Activated T-helper 1 cell treated with anti-CD3 and anti-CD28 coated beads, Interleukin-12 subunit alpha, Interleukin-12 subunit beta, Interleukin-2, Interleukin-4 antibody, amounts not matched to agents 30 ng/mL and 10 ng/mL and 1 ng/mL, durations not matched to agents 14 hours and 24 hours and 36 hours (primary cell): ENCODE measurements around the gene HAUS2. TPM values are rescaled to one million over a fixed set of nuclear protein-coding genes. Genes with fewer than 3 reads are reported as not detected.
A peak's percentile ranks its signal among the peaks of the same experiment; 100 is the strongest.
"Not testable (repeated sequence)": the region's sequence is repeated elsewhere in the genome, so short reads cannot be mapped to it uniquely, and the experiment has no call there.

Source experiments
- DNase-seq: peaks from one replicate; pipeline ENCODE4 v3.0.0; 2021; ENCODE audit warnings: low spot score
- H3K27ac Mint-ChIP-seq: one replicate; pipeline ENCODE4 v1.8.0; 2021; ENCODE audit warnings: mild to moderate bottlenecking, mixed read lengths
- H3K27me3 Mint-ChIP-seq: one replicate; pipeline ENCODE4 v1.8.0; 2022; ENCODE audit warnings: mild to moderate bottlenecking, moderate library complexity, mixed read lengths; ENCODE audit not compliant: insufficient read depth
- H3K36me3 Mint-ChIP-seq: one replicate; pipeline ENCODE4 v1.8.0; 2021; ENCODE audit warnings: low read depth, mixed read lengths
- H3K4me1 Mint-ChIP-seq: one replicate; pipeline ENCODE4 v1.8.0; 2021; ENCODE audit warnings: low read depth, mixed read lengths
- H3K4me3 Mint-ChIP-seq: one replicate; pipeline ENCODE4 v1.8.0; 2021; ENCODE audit warnings: mild to moderate bottlenecking, moderate library complexity, mixed read lengths
- H3K9me3 Mint-ChIP-seq: one replicate; pipeline ENCODE4 v1.8.0; 2021; ENCODE audit warnings: mixed read lengths
- intact Hi-C: fragments of 100-400 bp; cut with micrococcal nuclease; formaldehyde crosslinking; loops from one replicate; pipeline ENCODE4 v1.15.1; 2024
- total RNA-seq: library from RNA; stranded (reverse); gene quantifications from 2 replicates; pipeline ENCODE4 v1.2.3, GENCODE V29; 2022

Gene HAUS2
- total RNA-seq, 1 donor from 2014 or later = 46.7 TPM

DNA sequence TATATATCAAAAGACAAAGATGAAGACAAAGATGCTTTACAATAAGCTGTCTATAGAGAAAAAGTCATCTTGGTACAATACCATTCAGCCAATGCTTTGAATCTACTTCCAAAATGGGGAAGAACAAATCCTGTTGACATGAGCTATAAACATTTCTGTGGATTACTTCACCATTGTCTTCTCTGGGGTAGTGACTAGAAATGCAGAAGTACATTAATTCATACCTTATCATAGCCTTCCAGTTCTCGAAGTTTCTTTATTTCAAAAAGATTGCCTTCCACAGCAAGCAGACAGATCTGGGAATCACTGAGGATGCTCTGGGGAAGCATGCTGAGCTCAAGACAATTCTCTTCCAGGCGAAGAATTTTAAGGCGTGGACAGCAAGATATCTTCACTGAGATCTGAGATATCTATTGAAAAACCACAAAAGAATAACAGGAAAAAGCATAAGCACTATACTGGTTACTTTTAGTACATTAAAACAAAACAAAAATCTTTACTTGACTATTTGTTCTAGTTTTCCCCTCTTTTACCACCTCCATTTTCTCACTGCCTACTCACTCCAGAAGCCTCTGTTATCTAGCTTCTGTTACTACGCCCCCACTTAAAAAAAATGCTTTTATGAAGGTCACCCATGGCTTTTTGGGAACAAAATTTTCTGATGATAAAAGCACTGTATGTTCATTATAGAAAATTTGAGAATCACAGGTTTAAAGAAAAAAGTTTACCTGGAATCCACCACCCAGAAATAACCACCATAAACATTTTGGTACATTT, 3.6 kb upstream of the HAUS2 start:
- Mint-ChIP-seq H3K9me3 (no peaks in the 10 kb centered on the region), H3K27ac (no peak overlapping the region), H3K4me3 (no peak overlapping the region), H3K27me3 (no peaks in the 10 kb centered on the region), H3K4me1 (peaks cover 40% of the 10 kb centered on the region), H3K36me3 (peaks cover 23% of the 10 kb centered on the region)
- DNase-seq = no peak
- intact Hi-C loops = loop anchor here (5.0 to 10.0 kb wide), 2 partner anchors 62 to 190 kb away; partner anchors contain the start of gene CDAN1

DNA sequence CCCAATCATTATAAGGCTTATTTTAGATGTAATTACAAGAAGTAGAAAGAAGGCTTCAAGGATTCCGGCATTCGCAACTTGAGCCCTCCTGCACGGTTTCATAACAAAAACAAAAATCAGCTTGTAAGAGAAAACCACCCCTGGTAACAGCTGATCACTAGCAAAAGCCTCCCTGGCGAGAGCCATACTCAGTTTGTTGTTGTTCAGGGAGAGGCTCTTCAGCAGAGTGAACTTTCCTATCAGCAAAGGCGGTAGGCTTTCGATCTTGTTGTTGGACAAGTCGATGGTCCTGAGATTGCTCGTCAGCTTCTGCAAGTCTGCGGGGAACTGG, 755 bp upstream of the HAUS2 start:
- no peak for DNase-seq
- intact Hi-C loops = loop anchor here (1.0 to 10.0 kb wide), 8 partner anchors 27 to 373 kb away; partner anchors contain the start of genes CDAN1, GANC, SNAP23 and STARD9
- Mint-ChIP-seq H3K27me3 (no peaks in the 10 kb centered on the region), H3K4me1 (peaks cover 48% of the 10 kb centered on the region), H3K4me3 (peak overlapping the region; percentile 96), H3K9me3 (no peaks in the 10 kb centered on the region), H3K36me3 (peaks cover 17% of the 10 kb centered on the region), H3K27ac (peak overlapping the region; percentile 94)

DNA sequence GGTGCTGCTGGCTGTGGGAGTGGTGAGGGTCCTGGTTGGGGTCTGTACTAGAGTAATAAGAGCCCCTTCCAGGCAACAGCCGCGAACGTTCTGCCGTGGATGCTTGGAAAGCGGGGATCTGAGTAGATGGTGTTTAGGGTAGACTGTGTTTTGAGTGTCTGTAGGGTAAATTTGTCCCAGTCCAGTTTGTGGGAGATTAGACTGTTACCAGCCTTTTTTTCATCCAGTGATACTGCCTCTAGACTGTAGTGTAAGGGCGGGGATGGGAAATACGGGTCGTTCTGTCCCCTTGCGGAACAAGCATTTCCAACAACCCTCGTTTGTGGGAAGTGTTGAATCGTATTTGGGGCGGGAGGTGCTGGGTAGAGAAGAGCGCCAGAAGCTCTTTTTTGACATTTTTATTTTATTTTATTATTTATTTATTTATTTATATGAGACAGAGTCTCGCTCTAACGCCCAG, 424 bp downstream of the HAUS2 start:
- Mint-ChIP-seq H3K4me1 (peaks cover 57% of the 10 kb centered on the region), H3K36me3 (peaks cover 19% of the 10 kb centered on the region), H3K4me3 (peak overlapping the region; percentile 96), H3K9me3 (no peaks in the 10 kb centered on the region), H3K27ac (peak overlapping the region; percentile 94), H3K27me3 (no peaks in the 10 kb centered on the region)
- no peak for DNase-seq
- intact Hi-C loops = loop anchor here (5.0 to 10.0 kb wide), 2 partner anchors 58 to 186 kb away; partner anchors contain the start of gene CDAN1

DNA sequence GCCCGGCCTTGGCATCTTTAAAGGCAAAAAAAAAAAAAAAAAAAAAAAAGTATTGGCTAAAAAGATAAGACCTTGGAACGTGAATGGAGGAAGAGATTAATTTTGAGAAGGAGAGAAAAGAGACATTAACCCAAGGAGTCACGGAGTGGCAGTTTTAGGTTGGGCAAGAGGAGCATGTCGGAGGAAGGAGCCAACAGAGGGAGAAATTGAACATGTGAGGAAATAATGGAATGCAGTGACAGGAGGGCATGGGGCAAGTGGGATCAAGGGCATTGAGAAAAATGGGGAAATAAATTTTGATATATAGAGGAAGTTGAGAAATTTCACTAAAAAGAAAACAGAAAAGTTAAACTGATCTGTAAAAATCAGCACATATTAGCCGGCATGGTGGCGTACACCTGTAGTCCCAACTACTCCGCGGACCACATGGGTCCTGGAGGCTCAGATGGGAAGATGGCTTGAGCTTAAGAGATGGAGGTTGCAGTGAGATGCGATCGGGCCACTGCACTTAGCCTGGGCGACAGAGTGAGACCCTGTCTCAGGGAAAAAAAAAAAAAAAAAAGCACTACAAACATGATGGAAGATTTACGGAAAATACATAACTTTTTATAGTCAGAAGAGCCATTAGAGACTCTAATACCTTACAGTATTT, 1.2 kb downstream of the HAUS2 start:
- DNase-seq = no peak
- peak overlapping the region; percentile 45 for H3K27ac Mint-ChIP-seq
- H3K4me3 Mint-ChIP-seq = peak overlapping the region; percentile 96
- H3K4me1 Mint-ChIP-seq = peaks cover 57% of the 10 kb centered on the region
- intact Hi-C loops = loop anchor here (5.0 to 10.0 kb wide), 2 partner anchors 57 to 185 kb away; partner anchors contain the start of gene CDAN1
- peaks cover 17% of the 10 kb centered on the region for H3K36me3 Mint-ChIP-seq
- no peaks in the 10 kb centered on the region for H3K9me3 Mint-ChIP-seq
- H3K27me3 Mint-ChIP-seq = no peaks in the 10 kb centered on the region

DNA sequence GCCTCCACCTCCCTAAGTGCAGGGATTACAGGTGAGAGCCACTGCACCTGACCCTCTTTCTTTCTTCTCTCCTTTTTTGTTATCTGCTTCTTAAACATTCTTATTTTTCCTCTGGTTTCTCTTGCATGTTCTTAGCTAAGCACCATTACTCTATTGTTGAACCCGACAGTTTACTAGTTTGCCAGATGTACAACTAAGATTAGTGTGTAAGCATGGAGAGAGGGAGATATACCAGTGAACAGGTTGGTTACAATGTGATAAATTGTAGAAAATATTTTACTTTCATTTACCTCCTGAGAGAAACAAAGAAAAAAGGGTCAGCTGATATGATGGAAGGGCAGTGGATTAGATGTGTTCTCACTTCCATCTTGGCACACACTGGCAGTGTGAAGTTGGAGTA, 4.9 kb downstream of the HAUS2 start:
- no peak overlapping the region for H3K27ac Mint-ChIP-seq
- DNase-seq = no peak
- H3K36me3 Mint-ChIP-seq = peaks cover 13% of the 10 kb centered on the region
- H3K9me3 Mint-ChIP-seq = no peaks in the 10 kb centered on the region
- intact Hi-C loops = no loop called here
- no peak overlapping the region for H3K4me3 Mint-ChIP-seq
- H3K4me1 Mint-ChIP-seq = peaks cover 30% of the 10 kb centered on the region
- no peaks in the 10 kb centered on the region for H3K27me3 Mint-ChIP-seq

DNA sequence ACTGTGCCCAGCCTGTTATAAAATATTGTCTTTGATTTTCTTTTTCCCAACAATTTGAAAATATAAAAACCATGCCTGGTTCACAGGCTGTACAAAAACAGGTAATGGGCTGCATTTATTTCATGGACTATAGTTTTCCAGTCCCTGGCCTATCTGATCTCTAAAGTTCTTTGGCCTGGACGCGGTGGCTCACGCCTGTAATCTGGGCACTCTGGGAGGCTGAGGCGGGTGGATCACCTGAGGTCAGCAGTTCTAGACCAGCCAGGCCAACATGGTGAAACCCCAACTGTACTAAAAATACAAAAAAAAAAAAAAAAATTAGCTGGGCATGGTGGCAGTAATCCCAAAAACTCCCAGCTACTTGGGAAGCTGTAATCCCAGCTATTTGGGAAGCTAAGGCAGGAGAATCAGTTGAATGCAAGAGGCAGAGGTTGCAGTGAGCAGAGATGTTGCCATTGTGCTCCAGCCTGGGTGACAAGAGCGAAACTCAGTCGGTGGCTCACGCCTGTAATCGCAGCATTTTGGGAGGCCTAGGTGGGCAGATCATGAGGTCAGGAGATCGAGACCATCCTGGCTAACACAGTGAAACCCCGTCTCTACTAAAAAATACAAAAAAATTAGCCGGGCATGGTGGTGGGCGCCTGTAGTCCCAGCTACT, 8.0 kb downstream of the HAUS2 start:
- H3K27ac Mint-ChIP-seq, H3K4me3 Mint-ChIP-seq: not testable (repeated sequence)

DNA sequence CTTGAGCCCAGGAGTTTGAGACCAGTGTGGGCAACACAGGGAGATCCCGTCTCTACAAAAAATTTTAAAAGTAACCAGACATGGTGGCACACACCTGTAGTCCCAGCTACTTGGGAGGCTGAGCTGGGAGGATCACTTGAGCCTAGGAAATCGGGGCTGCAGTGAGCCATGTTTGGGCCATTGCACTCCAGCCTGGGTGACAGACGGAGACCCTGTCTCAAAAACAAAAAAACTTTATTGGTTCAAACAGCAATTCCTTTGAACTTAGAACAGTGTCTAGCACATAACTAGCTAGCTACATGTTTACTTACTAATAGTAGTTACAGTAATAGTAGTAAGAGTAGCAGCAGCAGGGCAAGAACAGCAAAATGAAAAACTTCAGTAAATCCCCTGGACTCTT, 10.1 kb downstream of the HAUS2 start:
- intact Hi-C loops = no loop called here
- peaks cover 24% of the 10 kb centered on the region for H3K36me3 Mint-ChIP-seq
- no peaks in the 10 kb centered on the region for H3K9me3 Mint-ChIP-seq

More for the DNA sequence above, 8.0 kb downstream of the HAUS2 start:
- Mint-ChIP-seq H3K4me1 (peaks cover 23% of the 10 kb centered on the region), H3K36me3 (peaks cover 22% of the 10 kb centered on the region)
- H3K9me3 Mint-ChIP-seq, intact Hi-C loops, H3K27me3 Mint-ChIP-seq, DNase-seq: not testable (repeated sequence)

DNA sequence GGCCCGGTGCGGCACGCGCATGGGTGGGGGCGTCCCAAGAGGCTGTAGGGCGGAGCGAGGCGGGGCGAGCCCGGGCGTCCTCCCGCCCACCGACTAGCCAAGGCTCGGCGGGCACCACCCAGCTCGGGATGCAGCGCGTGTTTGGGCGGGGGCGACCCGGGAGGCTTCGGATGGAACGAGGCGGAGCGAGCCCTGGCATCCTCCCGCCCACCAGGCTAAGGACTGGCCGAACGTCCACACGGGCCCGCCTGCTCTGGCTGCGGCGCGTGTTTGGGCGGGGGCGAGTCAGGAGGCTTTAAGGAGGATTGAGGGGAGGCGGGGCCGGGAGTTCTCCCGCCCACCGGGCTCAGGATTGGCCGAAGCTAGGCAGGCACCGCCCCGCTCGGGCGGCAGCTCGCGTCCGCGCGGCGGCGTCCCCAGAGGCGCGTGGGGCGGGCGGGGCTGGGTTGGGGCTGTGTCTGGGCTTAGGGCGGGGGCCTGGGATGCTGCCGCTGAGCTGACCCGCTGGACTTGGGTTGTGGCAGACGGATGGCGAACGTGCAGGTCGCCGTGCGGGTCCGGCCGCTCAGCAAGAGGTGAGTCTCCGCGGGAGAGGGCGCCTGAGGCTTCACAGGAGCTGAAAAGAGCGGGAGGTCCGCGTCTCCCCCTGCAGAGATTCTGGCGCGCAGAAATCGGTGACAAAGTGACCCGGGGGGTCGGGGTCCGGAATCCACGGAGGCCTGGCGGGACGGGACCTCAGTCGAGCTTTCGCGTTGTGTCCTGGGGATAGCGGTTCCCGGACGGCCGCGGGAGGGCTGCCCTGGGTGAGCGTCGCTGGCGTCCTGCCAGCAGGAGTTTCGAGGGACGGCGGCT, 26.8 kb downstream of the HAUS2 start, which contains the start of gene STARD9:
Gene STARD9, plus strand, starts transcription at position 419 of the 852 bp plus-strand sequence. Its CDS starts 110 bp downstream, at position 529.
- DNase-seq = peak; percentile 93
- Mint-ChIP-seq H3K4me1 (peaks cover 35% of the 10 kb centered on the region), H3K27ac (peak within 1 kb of the TSS; percentile 72), H3K27me3 (peaks cover 24% of the 10 kb centered on the region), H3K9me3 (no peaks in the 10 kb centered on the region), H3K36me3 (peaks cover 7% of the 10 kb centered on the region), H3K4me3 (peak within 1 kb of the TSS; percentile 92)
- intact Hi-C loops = loop anchor here (1.0 kb wide), 5 partner anchors 27 to 345 kb away; partner anchors contain the start of genes GANC, HAUS2, LRRC57 and TMEM87A

More for the DNA sequence above, 10.1 kb downstream of the HAUS2 start:
- H3K27ac Mint-ChIP-seq = no peak overlapping the region
- H3K4me3 Mint-ChIP-seq = no peak overlapping the region
- peaks cover 11% of the 10 kb centered on the region for H3K4me1 Mint-ChIP-seq
- DNase-seq = no peak
- no peaks in the 10 kb centered on the region for H3K27me3 Mint-ChIP-seq

DNA sequence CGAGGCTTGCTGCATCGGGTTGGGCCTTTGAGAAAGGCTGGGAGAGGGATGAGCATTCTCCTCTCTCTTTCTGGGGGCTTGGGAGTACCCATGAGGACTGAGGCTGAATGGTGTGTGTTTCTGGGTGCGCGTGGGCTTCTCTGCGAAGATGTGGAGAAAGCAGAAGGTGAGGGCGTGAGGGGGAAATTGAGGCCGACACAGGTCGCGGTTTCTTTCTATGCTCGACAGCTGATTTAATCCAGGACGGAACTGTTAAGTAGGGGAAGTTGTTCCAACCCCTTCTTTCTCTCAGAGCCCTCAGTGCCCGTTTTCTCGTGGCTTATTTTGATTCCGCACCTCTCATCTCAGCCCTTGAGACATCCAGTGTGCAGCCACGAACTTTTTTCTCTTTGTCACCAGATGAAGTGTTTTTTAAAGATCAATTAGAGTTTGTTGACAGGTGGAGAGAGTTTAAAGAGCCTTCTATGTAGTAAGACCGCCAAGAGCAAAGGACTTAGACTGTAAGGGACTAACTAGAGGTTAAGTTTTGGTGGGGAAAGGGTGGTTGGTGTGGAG, 27.5 kb downstream of the HAUS2 start:
- peaks cover 9% of the 10 kb centered on the region for H3K36me3 Mint-ChIP-seq
- H3K9me3 Mint-ChIP-seq = no peaks in the 10 kb centered on the region
- intact Hi-C loops = no loop called here
- H3K4me1 Mint-ChIP-seq = peaks cover 39% of the 10 kb centered on the region
- peak overlapping the region; percentile 50 for H3K27ac Mint-ChIP-seq
- peak overlapping the region; percentile 92 for H3K4me3 Mint-ChIP-seq
- peaks cover 24% of the 10 kb centered on the region for H3K27me3 Mint-ChIP-seq
- DNase-seq = no peak

DNA sequence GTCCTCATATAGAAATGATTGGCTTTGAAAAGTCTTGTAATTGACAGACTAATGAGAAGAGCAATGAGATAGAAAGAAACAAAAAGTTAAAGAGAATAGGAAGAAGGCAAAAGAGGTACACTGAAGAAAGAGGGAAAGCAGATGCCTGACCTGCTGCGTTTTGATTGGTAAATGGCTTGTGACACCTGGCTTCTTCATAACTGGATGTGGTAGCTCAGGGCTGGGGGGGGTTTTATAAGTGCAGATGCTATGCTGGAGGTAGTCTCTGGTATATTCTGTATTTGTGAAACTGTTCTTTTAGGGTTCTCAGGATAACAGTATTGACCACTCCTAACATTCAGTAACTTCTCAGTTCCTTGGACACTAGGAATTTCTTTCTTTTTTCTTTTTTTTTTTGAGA, 28.1 kb downstream of the HAUS2 start:
- Mint-ChIP-seq H3K36me3 (peaks cover 8% of the 10 kb centered on the region), H3K4me1 (peaks cover 46% of the 10 kb centered on the region), H3K27ac (peak overlapping the region; percentile 34), H3K4me3 (peak overlapping the region; percentile 92), H3K9me3 (no peaks in the 10 kb centered on the region), H3K27me3 (peaks cover 24% of the 10 kb centered on the region)
- no peak for DNase-seq
- intact Hi-C loops = no loop called here

DNA sequence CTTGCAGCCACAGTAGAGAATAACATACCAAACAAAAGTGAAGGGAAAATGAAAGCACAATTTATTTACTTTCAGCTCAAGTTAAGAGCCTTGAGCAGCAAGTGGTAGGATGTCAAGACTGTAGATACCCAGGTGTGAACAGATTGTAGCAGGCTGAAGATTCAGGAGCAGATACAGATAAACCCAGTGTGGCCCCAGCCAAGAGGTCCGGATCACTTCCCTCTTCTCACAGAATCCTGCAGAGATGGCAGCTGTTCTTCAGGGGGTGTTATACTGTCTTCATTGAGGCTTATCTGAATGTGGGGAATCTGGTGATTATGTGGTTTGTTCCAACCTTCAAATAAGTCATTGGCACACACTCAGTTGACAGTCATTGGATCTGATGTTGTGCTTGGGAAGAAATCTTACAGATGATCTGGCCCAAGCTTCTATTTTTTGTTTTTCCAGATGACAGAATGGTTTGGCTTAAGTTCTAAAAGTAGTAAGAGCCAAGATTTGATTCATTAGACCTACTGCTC, 28.9 kb downstream of the HAUS2 start:
- H3K4me3 Mint-ChIP-seq = peak overlapping the region; percentile 16

More for the DNA sequence above, 28.9 kb downstream of the HAUS2 start:
- H3K4me1 Mint-ChIP-seq = peaks cover 54% of the 10 kb centered on the region
- intact Hi-C loops = no loop called here
- no peaks in the 10 kb centered on the region for H3K9me3 Mint-ChIP-seq
- H3K36me3 Mint-ChIP-seq = peaks cover 7% of the 10 kb centered on the region
- H3K27ac Mint-ChIP-seq = no peak overlapping the region
- H3K27me3 Mint-ChIP-seq = peaks cover 25% of the 10 kb centered on the region
- DNase-seq = no peak
